ENCODE data around the gene LENG8.

- TF ChIP-seq CTCF (IDR thresholded peaks at IDR 0.05; ENCODE audit: insufficient read depth, low read length) (no peak), POLR2AphosphoS5 (IDR thresholded peaks at IDR 0.05; ENCODE audit: low read depth) (no peak), REST (IDR thresholded peaks at IDR 0.05; ENCODE audit: insufficient replicate concordance, low read depth) (no peak), GABPA (IDR thresholded peaks at IDR 0.05; ENCODE audit: low read depth) (no peak)
Measured at GRCh38 chr19:54424201-54424600, 24.8 kb upstream of the LENG8 start.

Measured in HL-60 (cell line).